ENCODE data around the gene ASB6. TPM values are rescaled to one million over a fixed set of nuclear protein-coding genes. Genes with fewer than 3 reads are reported as not detected.
"Not testable (repeated sequence)": the region's sequence is repeated elsewhere in the genome, so short reads cannot be mapped to it uniquely, and the experiment has no call there.

Gene ASB6
- total RNA-seq, 1 experiment from 2014 or later: 24.4 TPM

GRCh38 chr9:129637673-129638439 lies 4.1 kb downstream of the ASB6 start:
- Histone ChIP-seq H3K4me3 (no peak overlapping the region), H3K9me3 (no peaks in the 10 kb centered on the region), H3K36me3 (peaks cover 51% of the 10 kb centered on the region), H3K27me3 (no peaks in the 10 kb centered on the region)
- no peak for DNase-seq

- H3K4me3 ChIP-seq: no peak overlapping the region
- H3K36me3 ChIP-seq: peaks cover 51% of the 10 kb centered on the region
- H3K27me3 ChIP-seq: no peaks in the 10 kb centered on the region
- DNase-seq: no peak
- no peaks in the 10 kb centered on the region for H3K9me3 ChIP-seq
Observed at GRCh38 chr9:129637102-129637501, 4.8 kb downstream of the ASB6 start.

GRCh38 chr9:129636343-129636742 lies 5.6 kb downstream of the ASB6 start:
- H3K27me3 ChIP-seq, H3K9me3 ChIP-seq, DNase-seq, H3K4me3 ChIP-seq: not testable (repeated sequence)
- peaks cover 58% of the 10 kb centered on the region for H3K36me3 ChIP-seq

- Histone ChIP-seq H3K4me3 (no peak overlapping the region), H3K36me3 (peaks cover 66% of the 10 kb centered on the region), H3K9me3 (no peaks in the 10 kb centered on the region), H3K27me3 (no peaks in the 10 kb centered on the region)
- no peak for DNase-seq
Observed at GRCh38 chr9:129635099-129636065, 6.6 kb downstream of the ASB6 start.

- H3K9me3 ChIP-seq: no peaks in the 10 kb centered on the region
- no peaks in the 10 kb centered on the region for H3K27me3 ChIP-seq
- no peak overlapping the region for H3K4me3 ChIP-seq
- no peak for DNase-seq
- peaks cover 62% of the 10 kb centered on the region for H3K36me3 ChIP-seq
Observed at GRCh38 chr9:129633848-129634247, 8.1 kb downstream of the ASB6 start.

GRCh38 chr9:129633207-129633606 lies 8.7 kb downstream of the ASB6 start:
- H3K27me3 ChIP-seq: no peaks in the 10 kb centered on the region
- DNase-seq: no peak
- peaks cover 62% of the 10 kb centered on the region for H3K36me3 ChIP-seq
- H3K4me3 ChIP-seq: no peak overlapping the region
- H3K9me3 ChIP-seq: no peaks in the 10 kb centered on the region

GRCh38 chr9:129632460-129632859 lies 9.5 kb downstream of the ASB6 start:
- Histone ChIP-seq H3K9me3 (no peaks in the 10 kb centered on the region), H3K27me3 (no peaks in the 10 kb centered on the region), H3K36me3 (peaks cover 64% of the 10 kb centered on the region), H3K4me3 (no peak overlapping the region)
- DNase-seq: no peak

GRCh38 chr9:129631674-129632129 lies 10.2 kb downstream of the ASB6 start:
- no peaks in the 10 kb centered on the region for H3K27me3 ChIP-seq
- H3K4me3 ChIP-seq: no peak overlapping the region
- peaks cover 63% of the 10 kb centered on the region for H3K36me3 ChIP-seq
- no peak for DNase-seq
- H3K9me3 ChIP-seq: no peaks in the 10 kb centered on the region

- DNase-seq: no peak
- Histone ChIP-seq H3K4me3 (no peak overlapping the region), H3K36me3 (peaks cover 66% of the 10 kb centered on the region), H3K27me3 (no peaks in the 10 kb centered on the region), H3K9me3 (no peaks in the 10 kb centered on the region)
Observed at GRCh38 chr9:129630967-129631673, 10.8 kb downstream of the ASB6 start.

- peaks cover 50% of the 10 kb centered on the region for H3K36me3 ChIP-seq
- H3K27me3 ChIP-seq: no peaks in the 10 kb centered on the region
Observed at GRCh38 chr9:129629251-129629820, 12.6 kb downstream of the ASB6 start.

GRCh38 chr9:129628709-129629108 lies 13.2 kb downstream of the ASB6 start:
- no peak overlapping the region for H3K4me3 ChIP-seq
- H3K9me3 ChIP-seq: no peaks in the 10 kb centered on the region
- DNase-seq: no peak
- H3K27me3 ChIP-seq: no peaks in the 10 kb centered on the region
- peaks cover 47% of the 10 kb centered on the region for H3K36me3 ChIP-seq

More at GRCh38 chr9:129629251-129629820, 12.6 kb downstream of the ASB6 start:
- Histone ChIP-seq H3K4me3 (no peak overlapping the region), H3K9me3 (no peaks in the 10 kb centered on the region)
- DNase-seq: no peak

- Histone ChIP-seq H3K27me3 (no peaks in the 10 kb centered on the region), H3K9me3 (no peaks in the 10 kb centered on the region), H3K36me3 (peaks cover 43% of the 10 kb centered on the region), H3K4me3 (peak overlapping the region; percentile 92)
- no peak for DNase-seq
Observed at GRCh38 chr9:129627556-129628440, 14.2 kb downstream of the ASB6 start.

- H3K9me3 ChIP-seq: no peaks in the 10 kb centered on the region
- no peaks in the 10 kb centered on the region for H3K27me3 ChIP-seq
- peak; percentile 55 for DNase-seq
- H3K4me3 ChIP-seq: peak overlapping the region; percentile 92
- H3K36me3 ChIP-seq: peaks cover 39% of the 10 kb centered on the region
Observed at GRCh38 chr9:129626625-129627284, 15.2 kb downstream of the ASB6 start.

GRCh38 chr9:129626079-129626624 lies 15.8 kb downstream of the ASB6 start, which contains the start of gene NTMT1:
Gene NTMT1 (plus strand): TSS chr9:129626163. CDS start chr9:129632704, 6,541 bp downstream.
- no peaks in the 10 kb centered on the region for H3K27me3 ChIP-seq
- peak; percentile 74 for DNase-seq
- no peaks in the 10 kb centered on the region for H3K9me3 ChIP-seq
- peak within 1 kb of the TSS; percentile 92 for H3K4me3 ChIP-seq
- peaks cover 33% of the 10 kb centered on the region for H3K36me3 ChIP-seq

- Histone ChIP-seq H3K27me3 (no peaks in the 10 kb centered on the region), H3K36me3 (peaks cover 26% of the 10 kb centered on the region), H3K4me3 (no peak overlapping the region), H3K9me3 (no peaks in the 10 kb centered on the region)
- DNase-seq: no peak
Observed at GRCh38 chr9:129624947-129625346, 17.0 kb downstream of the ASB6 start.
